Osteoblast (primary cell): ENCODE measurements around the gene CPSF2. TPM values are rescaled to one million over a fixed set of nuclear protein-coding genes. Genes with fewer than 3 reads are reported as not detected.

Experiments
- DNase-seq: peaks from one replicate; pipeline ENCODE4 v3.0.0; 2011; ENCODE audit warnings: low spot score, mixed read lengths; ENCODE audit not compliant: insufficient read length; ENCODE audit errors: missing footprints
- H2AFZ ChIP-seq: 2 replicates; pipeline ENCODE4 v1.6.0; 2011; ENCODE audit warnings: mild to moderate bottlenecking, low read length
- H3K27ac ChIP-seq: 2 replicates; pipeline ENCODE4 v1.5.1; 2011; ENCODE audit warnings: mild to moderate bottlenecking, low read depth, low read length, moderate library complexity
- H3K27me3 ChIP-seq: 2 replicates; pipeline ENCODE4 v1.6.0; 2012; ENCODE audit warnings: mild to moderate bottlenecking, control low read depth, inconsistent platforms, low read length, moderate library complexity; ENCODE audit not compliant: insufficient read depth
- H3K36me3 ChIP-seq: 2 replicates; pipeline ENCODE4 v1.5.1; 2011; ENCODE audit warnings: mild to moderate bottlenecking, low read length, control low read depth, moderate library complexity; ENCODE audit not compliant: insufficient read depth
- H3K4me1 ChIP-seq: 2 replicates; pipeline ENCODE4 v1.5.1; 2011; ENCODE audit warnings: mild to moderate bottlenecking, low read length, control low read depth, moderate library complexity; ENCODE audit not compliant: insufficient read depth
- H3K4me2 ChIP-seq: 2 replicates; pipeline ENCODE4 v1.6.0; 2011; ENCODE audit warnings: mild to moderate bottlenecking, low read length; ENCODE audit not compliant: insufficient read depth
- H3K4me3 ChIP-seq: fragments of 200-600 bp; sonication (generic); 3 replicates; pipeline ENCODE4 v1.5.1; 2012; ENCODE audit warnings: mild to moderate bottlenecking, low read length, inconsistent platforms; ENCODE audit not compliant: insufficient read depth
- H3K79me2 ChIP-seq: 2 replicates; pipeline ENCODE4 v1.6.0; 2012; ENCODE audit warnings: mild to moderate bottlenecking, low read length, control low read depth, inconsistent platforms; ENCODE audit not compliant: insufficient read depth
- H3K9me3 ChIP-seq: 2 replicates; pipeline ENCODE4 v1.5.1; 2011; ENCODE audit warnings: low read depth, low read length, control low read depth
- H4K20me1 ChIP-seq: 2 replicates; pipeline ENCODE4 v1.6.0; 2012; ENCODE audit warnings: mild to moderate bottlenecking, low read length, control low read depth; ENCODE audit not compliant: insufficient read depth
- total RNA-seq: library from RNA; depleted of rRNA; stranded (reverse); fragments of >200 nt; gene quantifications from 2 replicates; pipeline ENCODE4 v1.2.3, GENCODE V29; 2012
- TF ChIP-seq, protein P1 (sequence below): IDR thresholded peaks from 2 replicates; pipeline ENCODE4 v1.5.1; 2011; ENCODE audit warnings: mild to moderate bottlenecking, low read depth, low read length, moderate library complexity; ENCODE audit errors: extremely low read depth

The CPSF2 gene
- total RNA-seq, 1 donor = 47.8 TPM

DNA sequence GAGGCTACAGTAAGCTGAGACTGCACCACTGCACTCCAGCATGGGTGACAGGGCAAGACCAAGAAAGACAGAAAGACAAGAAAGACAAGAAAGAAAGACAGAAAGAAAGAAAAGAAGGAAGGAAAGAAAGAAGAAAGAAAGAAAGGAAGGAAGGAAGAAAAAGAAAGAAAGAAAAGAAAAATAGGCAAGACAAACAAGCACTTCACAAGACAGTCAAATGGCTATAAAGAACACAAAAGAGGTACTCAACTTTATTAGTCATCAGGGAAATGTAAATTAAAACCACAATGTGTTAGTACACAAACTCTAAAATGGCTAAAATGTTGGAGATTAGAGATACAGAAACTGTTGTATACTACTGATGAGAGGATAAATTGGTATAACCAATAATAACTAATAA, 22.0 kb upstream of the CPSF2 start:
- Histone ChIP-seq H3K27ac (no peak overlapping the region), H3K9me3 (no peaks in the 10 kb centered on the region), H3K36me3 (peaks cover 6% of the 10 kb centered on the region), H2AFZ (no peak overlapping the region), H3K4me2 (no peak overlapping the region), H3K79me2 (peaks cover 75% of the 10 kb centered on the region), H3K27me3 (no peaks in the 10 kb centered on the region), H4K20me1 (peaks cover 22% of the 10 kb centered on the region), H3K4me3 (no peak overlapping the region), H3K4me1 (peaks cover under 1% of the 10 kb centered on the region)
- DNase-seq = no peak
- TF ChIP-seq, protein P1, sequence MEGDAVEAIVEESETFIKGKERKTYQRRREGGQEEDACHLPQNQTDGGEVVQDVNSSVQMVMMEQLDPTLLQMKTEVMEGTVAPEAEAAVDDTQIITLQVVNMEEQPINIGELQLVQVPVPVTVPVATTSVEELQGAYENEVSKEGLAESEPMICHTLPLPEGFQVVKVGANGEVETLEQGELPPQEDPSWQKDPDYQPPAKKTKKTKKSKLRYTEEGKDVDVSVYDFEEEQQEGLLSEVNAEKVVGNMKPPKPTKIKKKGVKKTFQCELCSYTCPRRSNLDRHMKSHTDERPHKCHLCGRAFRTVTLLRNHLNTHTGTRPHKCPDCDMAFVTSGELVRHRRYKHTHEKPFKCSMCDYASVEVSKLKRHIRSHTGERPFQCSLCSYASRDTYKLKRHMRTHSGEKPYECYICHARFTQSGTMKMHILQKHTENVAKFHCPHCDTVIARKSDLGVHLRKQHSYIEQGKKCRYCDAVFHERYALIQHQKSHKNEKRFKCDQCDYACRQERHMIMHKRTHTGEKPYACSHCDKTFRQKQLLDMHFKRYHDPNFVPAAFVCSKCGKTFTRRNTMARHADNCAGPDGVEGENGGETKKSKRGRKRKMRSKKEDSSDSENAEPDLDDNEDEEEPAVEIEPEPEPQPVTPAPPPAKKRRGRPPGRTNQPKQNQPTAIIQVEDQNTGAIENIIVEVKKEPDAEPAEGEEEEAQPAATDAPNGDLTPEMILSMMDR = no peak

DNA sequence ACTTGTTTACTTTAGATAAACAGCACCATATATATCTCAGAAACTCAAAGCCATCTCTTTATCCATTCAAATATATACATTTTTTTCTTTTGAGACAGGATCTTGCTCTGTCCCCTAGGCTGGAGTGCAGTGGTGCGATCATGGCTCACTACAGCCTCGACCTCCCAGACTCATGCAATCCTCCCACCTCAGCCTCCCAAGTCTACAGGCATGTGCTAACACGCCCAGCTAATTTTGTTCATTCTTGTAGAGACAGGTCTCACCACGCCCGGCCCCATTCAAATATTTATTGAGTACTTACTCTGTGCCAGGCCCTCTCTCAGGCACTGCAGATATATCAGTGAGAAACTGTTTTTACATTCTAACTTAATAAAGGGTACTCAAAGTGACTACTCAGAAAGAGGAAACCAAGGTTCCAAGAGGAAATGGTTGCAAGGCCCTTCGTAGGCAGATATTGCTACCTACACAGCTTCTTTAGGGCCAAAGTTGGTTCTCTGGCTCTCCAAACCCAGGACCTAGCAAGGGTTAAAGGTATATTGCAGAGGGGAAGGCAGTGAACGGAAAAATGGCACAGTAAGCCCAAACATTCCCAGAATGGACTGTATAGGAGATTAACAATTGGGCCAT, 18.3 kb upstream of the CPSF2 start:
- Histone ChIP-seq H3K9me3 (no peaks in the 10 kb centered on the region), H3K27me3 (no peaks in the 10 kb centered on the region), H3K27ac (no peak overlapping the region), H3K79me2 (peaks cover 65% of the 10 kb centered on the region), H2AFZ (no peak overlapping the region), H3K36me3 (no peaks in the 10 kb centered on the region), H3K4me2 (no peak overlapping the region), H3K4me1 (peaks cover 7% of the 10 kb centered on the region), H4K20me1 (peaks cover 26% of the 10 kb centered on the region), H3K4me3 (no peak overlapping the region)
- TF ChIP-seq, protein P1 = no peak
- no peak for DNase-seq

DNA sequence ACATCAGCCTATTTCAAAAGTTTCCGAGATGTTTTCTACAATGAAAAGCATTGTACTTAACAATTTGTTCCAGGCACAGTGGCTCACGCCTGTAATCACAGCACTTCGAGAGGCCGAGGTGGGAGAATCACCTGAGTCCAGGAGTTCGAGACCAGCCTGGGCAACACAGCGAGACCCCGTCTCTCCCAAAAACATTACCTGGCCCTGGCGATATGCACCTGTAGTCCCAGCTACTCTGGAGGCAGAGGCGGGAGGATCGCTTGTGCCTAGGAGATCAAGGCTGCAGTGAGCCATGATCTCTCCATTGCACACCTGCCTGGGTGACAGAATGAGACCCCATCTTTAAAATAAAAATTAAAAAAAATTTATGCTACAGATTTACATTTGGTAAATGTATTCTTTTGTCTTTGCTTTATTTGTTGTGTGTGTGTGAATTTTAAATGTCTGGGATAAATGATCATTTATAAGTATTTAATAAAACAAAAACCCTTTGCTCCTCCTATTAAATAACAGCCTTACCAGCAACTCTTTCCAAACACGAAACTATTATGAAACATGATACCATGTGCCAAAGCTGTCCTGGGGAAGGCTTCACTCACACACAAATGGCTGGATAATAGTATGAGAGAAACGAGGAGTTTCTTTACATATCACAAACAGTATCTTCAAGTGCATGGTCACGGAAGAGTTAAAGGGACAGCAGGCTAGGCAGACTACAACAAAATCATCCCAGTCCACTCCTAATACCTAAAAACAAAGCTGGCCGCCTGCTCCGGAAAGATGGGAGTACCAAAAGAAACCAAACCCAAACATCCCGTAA, 16.5 kb upstream of the CPSF2 start:
- peaks cover 47% of the 10 kb centered on the region for H3K79me2 ChIP-seq
- peak overlapping the region; percentile 82 for H3K27ac ChIP-seq
- no peaks in the 10 kb centered on the region for H3K9me3 ChIP-seq
- no peaks in the 10 kb centered on the region for H3K27me3 ChIP-seq
- peaks cover 7% of the 10 kb centered on the region for H3K4me1 ChIP-seq
- peak overlapping the region; percentile 78 for H3K4me3 ChIP-seq
- no peaks in the 10 kb centered on the region for H3K36me3 ChIP-seq
- TF ChIP-seq, protein P1 = no peak
- H4K20me1 ChIP-seq = peaks cover 18% of the 10 kb centered on the region
- DNase-seq = peak; percentile 83
- peak overlapping the region; percentile 81 for H2AFZ ChIP-seq
- H3K4me2 ChIP-seq = peak overlapping the region; percentile 79

DNA sequence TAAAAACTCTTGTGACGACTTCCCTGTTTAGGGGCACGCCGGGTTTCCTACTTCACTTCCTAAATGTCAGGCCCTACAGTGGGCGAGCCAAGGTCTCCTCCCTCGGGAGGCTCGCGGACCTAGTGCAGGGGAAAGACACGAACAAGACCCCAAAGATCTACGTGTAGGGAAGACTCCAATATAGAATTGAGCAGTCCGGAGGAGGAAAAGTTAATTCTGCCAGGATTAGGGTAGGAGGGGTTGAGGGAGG, 16.0 kb upstream of the CPSF2 start:
- H3K27ac ChIP-seq = peak overlapping the region; percentile 82
- peaks cover 14% of the 10 kb centered on the region for H4K20me1 ChIP-seq
- peak overlapping the region; percentile 81 for H2AFZ ChIP-seq
- peaks cover 42% of the 10 kb centered on the region for H3K79me2 ChIP-seq
- H3K36me3 ChIP-seq = no peaks in the 10 kb centered on the region
- H3K9me3 ChIP-seq = no peaks in the 10 kb centered on the region
- peak overlapping the region; percentile 78 for H3K4me3 ChIP-seq
- no peak for DNase-seq
- peak overlapping the region; percentile 79 for H3K4me2 ChIP-seq
- TF ChIP-seq, protein P1 = no peak
- peaks cover 7% of the 10 kb centered on the region for H3K4me1 ChIP-seq
- no peaks in the 10 kb centered on the region for H3K27me3 ChIP-seq
